Heart left ventricle (tissue), 16 donors: ENCODE data around the gene DNAAF5. TPM values are rescaled to one million over a fixed set of nuclear protein-coding genes. Genes with fewer than 3 reads are reported as not detected.

Experiments
- ATAC-seq, 4 donors: fragments of 200-7000 bp; cut with Tn5 transposase; one replicate each; pipeline ENCODE4 v1.9.1; 2020 to 2022; ENCODE audit warnings: moderate library complexity in 4 of 4, mild to moderate bottlenecking in 3 of 4, moderate number of reproducible peaks in 1 of 4
- DNase-seq, 5 donors: peaks; one replicate each; pipeline ENCODE4 v3.0.0-alpha.2; 2020
- H3K27ac ChIP-seq, 12 donors: fragments of 200-600 bp; sonication (generic) in 4 of 12; one replicate each; pipeline versions ENCODE4 v1.5.0 to v1.8.0; 2016 to 2022; ENCODE audit warnings: mild to moderate bottlenecking in 2 of 12
- H3K27me3 ChIP-seq, 9 donors: fragments of 200-600 bp; sonication (generic) in 2 of 9; one replicate each; pipeline versions ENCODE4 v1.5.1 to v1.8.0; 2016 to 2022; ENCODE audit warnings: mild to moderate bottlenecking in 3 of 9
- H3K36me3 ChIP-seq, 9 donors: fragments of 200-600 bp; sonication (generic) in 2 of 9; one replicate each; pipeline versions ENCODE4 v1.5.0 to v1.8.0; 2018 to 2022; ENCODE audit warnings: mild to moderate bottlenecking in 2 of 9
- H3K4me1 ChIP-seq, 12 donors: fragments of 200-600 bp; sonication (generic) in 4 of 12; one replicate each; pipeline versions ENCODE4 v1.5.0 to v1.8.0; 2016 to 2022; ENCODE audit warnings: mild to moderate bottlenecking in 3 of 12
- H3K4me3 ChIP-seq, 12 donors: fragments of 200-600 bp; sonication (generic) in 4 of 12; one replicate each; pipeline versions ENCODE4 v1.5.0 to v1.8.0; 2017 to 2022; ENCODE audit warnings: mild to moderate bottlenecking in 9 of 12, moderate library complexity in 4 of 12
- H3K9me3 ChIP-seq, 12 donors: fragments of 200-600 bp; sonication (generic) in 4 of 12; one replicate each; pipeline versions ENCODE4 v1.5.0 to v1.8.0; 2016 to 2022; ENCODE audit warnings: mild to moderate bottlenecking in 1 of 12
- CTCF ChIP-seq, 12 donors: fragments of 200-600 bp; sonication (generic) in 4 of 12; IDR thresholded peaks; one replicate each; pipeline versions ENCODE4 v1.5.0 to v1.8.0; 2018 to 2022; ENCODE audit warnings: antibody characterized with exemption in 12 of 12, mild to moderate bottlenecking in 5 of 12
- POLR2A ChIP-seq, 2 donors: fragments of 450-650 bp; IDR thresholded peaks; one replicate each; pipeline ENCODE4 v1.6.1; 2017; ENCODE audit warnings: antibody characterized with exemption in 2 of 2, mild to moderate bottlenecking in 2 of 2, moderate library complexity in 2 of 2
- WGBS, 4 donors: extraction: QIAGEN DNeasy Blood & Tissue Kit in 2 of 4; methylation state at CpG; one replicate each; pipeline versions ENCODE4 v1.1.5 to v1.1.7; 2013 to 2018; 5-methylcytosine and 5-hydroxymethylcytosine counted together
- intact Hi-C, 10 donors: fragments of 100-400 bp; cut with DNase I; formaldehyde crosslinking; loops; one replicate each; pipeline versions ENCODE4 v1.11.1 to v1.14.2; 2022
- polyA plus RNA-seq, 2 donors: library from polyadenylated mRNA; stranded (reverse); fragments of 200-250 nt; gene quantifications; one replicate each; pipeline ENCODE4 v1.2.3, GENCODE V29; 2013
- total RNA-seq, 9 donors: library from RNA; depleted of rRNA in 2 of 9; stranded (reverse); fragments of >200 nt in 2 of 9; fragmentation: NEBNext Ultra II Directional in 3 of 9; extraction: Animal tissue kit (Norgen Biotek cat#: 25700) in 3 of 9; gene quantifications; one replicate each; pipeline versions ENCODE4 v1.1.0 to v1.2.4, GENCODE V29; 2016 to 2023
- donor health status: ischemic (EF 13 %, LVEDD 7.1; RV severe dilation, severe dysfunction).
- donor health status: healthy with polysubstance abuse.
- donor health status: DM: no; HTN: yes; CAD: no.
- donor health status: DM: no; HTN: no; CAD: no.
- donor health status: ischemic (EF 25% LVEDD 6.9; RV normal size, moderate dysfunction).
- donor health status: ischemic (EF 25% LVEDD 5.7; RV mildly dilated, moderate dysfunction).
- donor health status: healthy.
- donor health status: DM: yes; HTN: yes; CAD: no.
- donor health status: ischemic (EF 35%, LVEDD 5.7; RV mildly dilated, moderate dysfunction).
- donor health status: nonischemic (EF 11% LVEDD 7.7; RV severe dilation, severe dysfunction).
- donor health status: DM: yes; HTN: yes; CAD: no.
- donor health status: PGD.
- donor health status: ischemic (EF 29% LVEDD 5.4; RV normal size, mild dysfunction).
- donor health status: nonischemic (EF 23%, LVEDD 6.1; RV moderate dilation, normal function).

DNAAF5 gene
- total and polyA plus RNA-seq, 11 donors: 7.2 to 45.8 (median 23.5) TPM

- TF ChIP-seq POLR2A (IDR thresholded peaks at IDR 0.05) (no peak), CTCF (IDR thresholded peaks at IDR 0.05) (no peak)
- intact Hi-C loops: loop anchor here in 6 of 10 donors (2.0 to 10.0 kb wide), 6 partner anchors 108 to 451 kb away; partner anchors contain the start of gene PDGFA (in 3 of the 6)
- 94 to 96% (median 95%) methylated on average over 27 to 32 of the region's 32 CpGs for WGBS, 4 donors
- Histone ChIP-seq H3K27me3 (no peaks in the 10 kb centered on the region), H3K9me3 (no peaks in the 10 kb centered on the region), H3K36me3 (peaks cover 0 to 45% (median 29%) of the 10 kb centered on the region in 9 donors), H3K4me3 (no peak overlapping the region), H3K27ac (peak overlapping the region in 1 of 12 donors; percentile 89), H3K4me1 (peaks cover 0 to 36% (median 23%) of the 10 kb centered on the region in 12 donors)
- ATAC-seq (no peak), DNase-seq (no peak)
Observed at GRCh38 chr7:772861-773621, 46.5 kb downstream of the DNAAF5 start.

GRCh38 chr7:773622-773915 is 47.1 kb downstream of the DNAAF5 start:
- H3K36me3 ChIP-seq: peaks cover 0 to 50% (median 29%) of the 10 kb centered on the region in 9 donors
- no peak overlapping the region for H3K27ac ChIP-seq
- peaks cover 0 to 35% (median 23%) of the 10 kb centered on the region in 12 donors for H3K4me1 ChIP-seq
- no peak for TF ChIP-seq POLR2A (IDR thresholded peaks at IDR 0.05)
- TF ChIP-seq CTCF (IDR thresholded peaks at IDR 0.05): no peak
- intact Hi-C loops: loop anchor here in 6 of 10 donors (2.0 to 10.0 kb wide), 6 partner anchors 109 to 451 kb away; partner anchors contain the start of gene PDGFA (in 3 of the 6)
- no peak for DNase-seq
- ATAC-seq: no peak
- 91 to 98% (median 95%) methylated on average over 5 to 12 of the region's 12 CpGs for WGBS, 4 donors
- no peaks in the 10 kb centered on the region for H3K27me3 ChIP-seq
- H3K4me3 ChIP-seq: no peak overlapping the region
- H3K9me3 ChIP-seq: no peaks in the 10 kb centered on the region

- Histone ChIP-seq H3K27ac (no peak overlapping the region), H3K36me3 (peaks cover 0 to 55% (median 29%) of the 10 kb centered on the region in 9 donors), H3K4me3 (no peak overlapping the region), H3K4me1 (peaks cover 0 to 34% (median 20%) of the 10 kb centered on the region in 12 donors), H3K27me3 (no peaks in the 10 kb centered on the region), H3K9me3 (no peaks in the 10 kb centered on the region)
- ATAC-seq: peak in 3 of 4 donors; percentile 24 to 64 (median 44)
- no peak for TF ChIP-seq POLR2A (IDR thresholded peaks at IDR 0.05)
- peak; percentile 82 to 97 (median 92) for TF ChIP-seq CTCF (IDR thresholded peaks at IDR 0.05)
- WGBS, 4 donors: 67 to 70% (median 70%) methylated on average over 44 to 65 of the region's 65 CpGs
- intact Hi-C loops: loop anchor here in 9 of 10 donors (1.0 to 10.0 kb wide), 9 partner anchors 110 to 454 kb away; partner anchors contain the start of gene PDGFA (in 3 of the 9)
- peak in 3 of 5 donors; percentile 52 to 61 (median 52) for DNase-seq
Observed at GRCh38 chr7:774161-775109, 47.9 kb downstream of the DNAAF5 start.
